IMR-90 (cell line): Measurements from ENCODE around the gene RAI14. TPM values are rescaled to one million over a fixed set of nuclear protein-coding genes. Genes with fewer than 3 reads are reported as not detected.

Source experiments
- ATAC-seq: fragments of 200-7000 bp; cut with Tn5 transposase; 2 replicates; pipeline ENCODE4 v1.9.1; 2020; ENCODE audit warnings: low read depth, mild to moderate bottlenecking, moderate library complexity
- BruUV-seq: library from RNA; stranded (reverse); fragments of 400-500 nt; replicated peaks from 2 replicates; lab custom pipeline; 2021; lab: Mats Ljungman, UMichigan
- CTCF ChIA-PET: fragments of 300-600 bp; formaldehyde crosslinking; extraction: SDS; loops from one replicate; lab custom pipeline; 2021; ENCODE audit warnings: antibody characterized with exemption; lab: Yijun Ruan, JAX
- POLR2A ChIA-PET: fragments of 300-600 bp; sonication (Branson Sonifier 250); formaldehyde crosslinking; loops from one replicate; lab custom pipeline; 2022; ENCODE audit warnings: antibody characterized with exemption; ENCODE audit not compliant: unreplicated experiment; lab: Charles Lee
- DNase-seq: peaks from one replicate; pipeline ENCODE4 v3.0.0; 2013
- H2AFZ ChIP-seq: replicated peaks from 2 replicates; pipeline ENCODE3; 2013; ENCODE audit warnings: low read length, mild to moderate bottlenecking; ENCODE audit not compliant: poor library complexity
- H2AK5ac ChIP-seq: 2 replicates; pipeline ENCODE4 v1.6.1; 2013; ENCODE audit warnings: low read depth, low read length, inconsistent platforms
- H2AK9ac ChIP-seq: replicated peaks from 2 replicates; pipeline ENCODE3; 2013; ENCODE audit warnings: mild to moderate bottlenecking, low read depth, low read length, moderate library complexity; ENCODE audit not compliant: poor library complexity
- H2BK120ac ChIP-seq: 2 replicates; pipeline ENCODE4 v1.6.1; 2013; ENCODE audit warnings: low read depth, low read length, inconsistent platforms
- H2BK15ac ChIP-seq: 3 replicates; pipeline ENCODE4 v1.6.1; 2013; ENCODE audit warnings: low read depth, low read length, inconsistent platforms
- H2BK20ac ChIP-seq: 2 replicates; pipeline ENCODE4 v1.6.1; 2013; ENCODE audit warnings: low read depth, mild to moderate bottlenecking, inconsistent platforms, low read length, moderate library complexity
- H2BK5ac ChIP-seq: 2 replicates; pipeline ENCODE4 v1.6.1; 2013; ENCODE audit warnings: mild to moderate bottlenecking, low read depth, low read length, inconsistent platforms; ENCODE audit not compliant: poor library complexity, severe bottlenecking
- H3K14ac ChIP-seq: replicated peaks from 2 replicates; pipeline ENCODE4 v1.6.1; 2013; ENCODE audit warnings: low read depth, low read length, inconsistent platforms
- H3K18ac ChIP-seq: 2 replicates; pipeline ENCODE4 v1.6.1; 2013; ENCODE audit warnings: low read depth, low read length, control low read depth
- H3K23ac ChIP-seq: 2 replicates; pipeline ENCODE4 v1.6.1; 2013; ENCODE audit warnings: low read depth, low read length, inconsistent platforms
- H3K27ac ChIP-seq: 2 replicates; pipeline ENCODE4 v1.5.1; 2013; ENCODE audit warnings: mild to moderate bottlenecking, control low read depth, low read length; ENCODE audit not compliant: insufficient read depth
- H3K27me3 ChIP-seq: 2 replicates; pipeline ENCODE4 v1.6.1; 2013; ENCODE audit warnings: low read length; ENCODE audit not compliant: control insufficient read depth, insufficient read depth
- H3K36me3 ChIP-seq: 2 replicates; pipeline ENCODE4 v1.6.1; 2013; ENCODE audit warnings: low read length, mixed read lengths; ENCODE audit not compliant: control insufficient read depth, insufficient read depth
- H3K4ac ChIP-seq: 2 replicates; pipeline ENCODE4 v1.6.1; 2013; ENCODE audit warnings: low read depth, low read length, inconsistent platforms
- H3K4me1 ChIP-seq: 2 replicates; pipeline ENCODE4 v1.6.1; 2013; ENCODE audit warnings: low read length, mixed read lengths; ENCODE audit not compliant: control insufficient read depth, insufficient read depth
- H3K4me2 ChIP-seq: 2 replicates; pipeline ENCODE4 v1.6.1; 2013; ENCODE audit warnings: low read depth, mild to moderate bottlenecking, control low read depth, low read length, moderate library complexity
- H3K4me3 ChIP-seq: 2 replicates; pipeline ENCODE4 v1.5.1; 2013; ENCODE audit warnings: low read depth, mild to moderate bottlenecking, control low read depth, low read length, moderate library complexity; ENCODE audit not compliant: insufficient read depth
- H3K56ac ChIP-seq: 2 replicates; pipeline ENCODE4 v1.6.1; 2013; ENCODE audit warnings: low read length, inconsistent platforms; ENCODE audit not compliant: insufficient read depth; ENCODE audit errors: extremely low read depth
- H3K79me1 ChIP-seq, 2 experiments: 2 replicates each; pipeline ENCODE4 v1.6.1; 2013; ENCODE audit warnings: low read length in 2 of 2, inconsistent platforms in 1 of 2, low read depth in 1 of 2
- H3K9ac ChIP-seq: 2 replicates; pipeline ENCODE4 v1.6.1; 2013; ENCODE audit warnings: low read depth, low read length, control low read depth
- H3K9me1 ChIP-seq: 2 replicates; pipeline ENCODE4 v1.6.1; 2013; ENCODE audit warnings: low read length, inconsistent platforms; ENCODE audit not compliant: insufficient read depth
- H3K9me3 ChIP-seq: 2 replicates; pipeline ENCODE4 v1.6.1; 2013; ENCODE audit warnings: low read length; ENCODE audit not compliant: control insufficient read depth, insufficient read depth
- H4K20me1 ChIP-seq: 2 replicates; pipeline ENCODE4 v1.6.1; 2013; ENCODE audit warnings: low read length, inconsistent platforms; ENCODE audit not compliant: insufficient read depth
- H4K5ac ChIP-seq: 2 replicates; pipeline ENCODE4 v1.6.1; 2013; ENCODE audit warnings: mild to moderate bottlenecking, low read depth, low read length, control low read depth
- H4K8ac ChIP-seq, 2 experiments: 2 replicates each; pipeline ENCODE4 v1.6.1; 2013; ENCODE audit warnings: low read depth in 2 of 2, low read length in 2 of 2, control low read depth in 1 of 2, inconsistent platforms in 1 of 2
- H4K91ac ChIP-seq: 2 replicates; pipeline ENCODE4 v1.6.1; 2013; ENCODE audit warnings: low read depth, low read length, inconsistent platforms; ENCODE audit not compliant: insufficient read depth
- BHLHE40 ChIP-seq: fragments of 150-350 bp; IDR thresholded peaks from 2 replicates; pipeline ENCODE4 v1.6.1; 2016; ENCODE audit warnings: mild to moderate bottlenecking, low read depth, low read length
- CEBPB ChIP-seq: IDR thresholded peaks from 2 replicates; pipeline ENCODE4 v1.6.1; 2012; ENCODE audit warnings: low read depth, low read length, improper control_type of control experiment
- CHD1 ChIP-seq: IDR thresholded peaks from 2 replicates; pipeline ENCODE4 v1.6.1; 2012; ENCODE audit warnings: low read depth, low read length, improper control_type of control experiment
- CTCF ChIP-seq: conservative IDR thresholded peaks from 2 replicates; pipeline ENCODE4 v1.5.1; 2012; ENCODE audit warnings: mild to moderate bottlenecking, low read depth, low read length, improper control_type of control experiment
- ELK1 ChIP-seq: fragments of 150-350 bp; IDR thresholded peaks from 2 replicates; pipeline ENCODE4 v1.6.1; 2016; ENCODE audit warnings: low read depth, mild to moderate bottlenecking, low read length, moderate library complexity, borderline replicate concordance
- MAZ ChIP-seq: IDR thresholded peaks from 2 replicates; pipeline ENCODE4 v1.6.1; 2012; ENCODE audit warnings: low read depth, mild to moderate bottlenecking, low read length, improper control_type of control experiment, moderate library complexity, borderline replicate concordance
- NFE2L2 ChIP-seq: fragments of 150-350 bp; IDR thresholded peaks from 2 replicates; pipeline ENCODE4 v1.6.1; 2016; ENCODE audit warnings: low read depth, mild to moderate bottlenecking, low read length
- POLR2A ChIP-seq: IDR thresholded peaks from 2 replicates; pipeline ENCODE4 v1.6.1; 2012; ENCODE audit warnings: mild to moderate bottlenecking, low read depth, low read length
- RAD21 ChIP-seq: IDR thresholded peaks from 2 replicates; pipeline ENCODE4 v1.6.1; 2012; ENCODE audit warnings: low read length, improper control_type of control experiment
- RCOR1 ChIP-seq: IDR thresholded peaks from 2 replicates; pipeline ENCODE4 v1.6.1; 2012; ENCODE audit warnings: mild to moderate bottlenecking, low read length, improper control_type of control experiment; ENCODE audit not compliant: insufficient replicate concordance
- RFX5 ChIP-seq: IDR thresholded peaks from 2 replicates; pipeline ENCODE4 v1.8.0; 2012; ENCODE audit warnings: low read depth, mild to moderate bottlenecking, low read length, moderate library complexity
- SMC3 ChIP-seq: fragments of 150-350 bp; IDR thresholded peaks from 2 replicates; pipeline ENCODE4 v1.6.1; 2016; ENCODE audit warnings: low read depth, mild to moderate bottlenecking, antibody characterized with exemption, low read length, moderate library complexity
- USF2 ChIP-seq: fragments of 150-350 bp; IDR thresholded peaks from 2 replicates; pipeline ENCODE4 v1.6.1; 2017; ENCODE audit warnings: mild to moderate bottlenecking, antibody characterized with exemption, low read length, low read depth
- WGBS, 2 experiments: methylation state at CpG; one replicate each; pipeline versions ENCODE4 v1.1.5 to v1.1.7; 2013; ENCODE audit warnings: missing lambda C conversion rate in 2 of 2; ENCODE audit not compliant: insufficient read length in 1 of 2; ENCODE audit errors: extremely low coverage in 2 of 2; 5-methylcytosine and 5-hydroxymethylcytosine counted together
- dilution Hi-C: fragments of 300-500 bp; cut with HindIII; formaldehyde crosslinking; loops from one replicate; pipeline ENCODE4 v1.14.3; 2018; ENCODE audit warnings: low sequenced_read_pairs; ENCODE audit not compliant: unreplicated experiment
- in situ Hi-C: fragments of 300-500 bp; cut with MboI; formaldehyde crosslinking; loops from 3 replicates; pipeline ENCODE4 v1.14.3; 2019; ENCODE audit warnings: low sequenced_read_pairs, inconsistent platforms, mixed read lengths
- intact Hi-C: fragments of 100-400 bp; cut with micrococcal nuclease; formaldehyde crosslinking; loops from 2 replicates; pipeline ENCODE4 v1.10.0; 2022
- polyA plus RNA-seq, 3 experiments: library from polyadenylated mRNA; depleted of rRNA; stranded (reverse); fragments of >200 nt; gene quantifications; 2 replicates each; pipeline ENCODE4 v1.2.3, GENCODE V29; 2012; ENCODE audit warnings: low replicate concordance in 1 of 3
- total RNA-seq: library from RNA; depleted of rRNA; stranded (reverse); fragments of >200 nt; gene quantifications from 2 replicates; pipeline ENCODE4 v1.2.3, GENCODE V29; 2012

The RAI14 gene
- total and polyA plus RNA-seq, 2 of the 4 experiments (the other 2 are of a cell fraction), result 221 to 267 TPM

GRCh38 chr5:34833976-34834793 lies 178.1 kb downstream of the RAI14 start:
- no peak overlapping the region for H2BK15ac ChIP-seq
- H3K4me1 ChIP-seq, result peaks cover 9% of the 10 kb centered on the region; the same call in 1 of the 2 replicates
- H3K14ac ChIP-seq, result no peak overlapping the region
- DNase-seq (no peak), ATAC-seq (no peak)
- no peak overlapping the region for H2AK5ac ChIP-seq
- peaks cover 10 to 24% of the 10 kb centered on the region in 2 experiments for H3K79me1 ChIP-seq
- TF ChIP-seq CTCF (no peak), MAZ (no peak), NFE2L2 (no peak), RAD21 (no peak), RFX5 (no peak), USF2 (no peak), POLR2A (no peak), RCOR1 (no peak), SMC3 (no peak), BHLHE40 (no peak), ELK1 (no peak), CEBPB (no peak), CHD1 (no peak)
- no CpG with 5 or more reads among the region's 9 CpGs for WGBS, 2 experiments
- H3K9me1 ChIP-seq, result peaks cover 11% of the 10 kb centered on the region; the same call in 1 of the 2 replicates
- dilution Hi-C loops (no loop called here), in situ Hi-C loops (no loop called here), intact Hi-C loops (no loop called here)
- H3K23ac ChIP-seq, result no peak overlapping the region
- no peak overlapping the region for H3K18ac ChIP-seq
- H3K4me2 ChIP-seq, result no peak overlapping the region
- no peak overlapping the region for H2AK9ac ChIP-seq
- no peaks in the 10 kb centered on the region for H3K9me3 ChIP-seq
- H3K4ac ChIP-seq, result no peak overlapping the region
- no peak overlapping the region for H3K4me3 ChIP-seq
- H2BK120ac ChIP-seq, result no peak overlapping the region
- 0 out of 2 replicates have a peak overlapping the region, but pooled peaks have one; percentile 2 for H4K5ac ChIP-seq
- CTCF ChIA-PET, result no interaction called here
- no peak overlapping the region for H3K9ac ChIP-seq
- no peak overlapping the region; the same call in 1 of the 2 replicates for H3K27ac ChIP-seq
- H4K8ac ChIP-seq, result 0 out of 4 replicates have a peak overlapping the region, but pooled peaks of 1 of the 2 experiments have one; percentile 9
- H4K91ac ChIP-seq, result no peak overlapping the region
- H2AFZ ChIP-seq, result no peak overlapping the region
- H3K56ac ChIP-seq, result no peak overlapping the region
- peaks cover 37% of the 10 kb centered on the region for H3K36me3 ChIP-seq
- no peaks in the 10 kb centered on the region; the same call in 1 of the 2 replicates for H4K20me1 ChIP-seq
- no peaks in the 10 kb centered on the region for H3K27me3 ChIP-seq
- POLR2A ChIA-PET, result no interaction called here
- no peak overlapping the region for H2BK20ac ChIP-seq
- H2BK5ac ChIP-seq, result peak overlapping the region; percentile 24
- no TSS peak for BruUV-seq
